Stimulated activated CD4-positive, alpha-beta T cell treated with anti-CD3 and anti-CD28 coated beads, Interleukin-1b, Interleukin-23, amount 100 ng/mL, for 24 hours (primary cell): ENCODE results near the gene GPC1.
A peak's percentile ranks its signal among the peaks of the same experiment; 100 is the strongest.

Source experiments
- DNase-seq, 4 experiments: peaks; one replicate each; pipeline ENCODE4 v3.0.0-alpha.2; 2020; ENCODE audit warnings: low read depth in 4 of 4, low spot score in 1 of 4

The GPC1 gene

DNA sequence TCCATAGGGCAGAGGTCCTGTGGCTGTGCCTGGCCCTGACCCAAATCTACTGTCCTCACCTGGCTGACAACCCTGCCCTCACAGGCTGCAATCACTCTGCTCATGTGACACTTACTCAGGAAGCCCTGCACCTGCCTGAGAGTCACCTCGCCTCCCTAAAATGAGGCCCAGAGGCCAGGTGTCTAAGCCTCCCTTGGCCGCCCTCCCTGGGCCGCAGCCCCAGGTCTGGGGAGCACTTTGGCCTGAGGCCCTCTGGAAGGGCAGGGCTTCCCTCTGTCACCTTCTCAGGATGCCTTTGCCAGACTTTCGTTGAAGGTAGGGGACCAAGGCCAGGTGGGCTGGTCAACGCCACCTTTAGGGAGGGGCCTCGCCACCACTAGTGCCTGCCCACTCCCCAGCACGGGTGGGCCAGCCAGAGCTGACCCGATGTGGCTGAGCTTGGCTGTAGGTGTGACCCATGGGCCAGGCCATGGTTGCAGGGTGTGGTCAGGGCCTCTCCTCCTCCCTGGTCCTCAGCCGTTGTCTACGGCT lies 6.1 kb upstream of the GPC1 start:
- DNase-seq = no peak

DNA sequence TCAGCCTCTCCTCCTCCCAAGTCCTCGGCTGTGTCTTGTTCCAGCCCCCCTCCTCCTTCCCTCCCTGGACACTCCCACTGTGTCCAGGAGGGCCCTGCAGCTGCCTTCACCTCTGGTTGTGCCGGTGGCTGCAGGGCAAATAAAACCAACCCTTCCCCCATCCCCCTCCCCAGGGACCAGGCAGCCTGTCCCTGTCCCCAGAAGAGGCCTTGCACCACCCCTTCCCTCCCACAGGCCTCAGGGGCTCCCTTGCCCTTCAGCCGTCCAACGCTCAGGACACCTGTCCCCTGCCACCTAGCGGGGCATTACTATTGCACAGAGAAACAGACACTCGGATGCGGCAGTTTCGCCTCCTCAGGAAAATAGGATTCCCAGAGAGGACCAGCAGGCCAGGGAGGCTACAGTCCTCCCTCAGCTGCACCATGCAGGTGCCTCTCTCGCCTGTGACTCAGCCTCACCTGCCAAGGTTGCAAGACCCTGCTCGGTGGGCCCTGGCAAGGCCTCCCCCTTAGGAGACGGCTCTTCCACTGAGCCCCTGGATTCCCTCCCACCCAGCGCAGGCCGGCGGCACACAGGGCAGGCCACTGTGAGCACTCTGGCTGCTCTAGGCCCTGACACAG lies 5.5 kb upstream of the GPC1 start:
- DNase-seq = no peak

GRCh38 chr2:240430595-240430994 lies 4.9 kb upstream of the GPC1 start:
- no peak for DNase-seq

DNA sequence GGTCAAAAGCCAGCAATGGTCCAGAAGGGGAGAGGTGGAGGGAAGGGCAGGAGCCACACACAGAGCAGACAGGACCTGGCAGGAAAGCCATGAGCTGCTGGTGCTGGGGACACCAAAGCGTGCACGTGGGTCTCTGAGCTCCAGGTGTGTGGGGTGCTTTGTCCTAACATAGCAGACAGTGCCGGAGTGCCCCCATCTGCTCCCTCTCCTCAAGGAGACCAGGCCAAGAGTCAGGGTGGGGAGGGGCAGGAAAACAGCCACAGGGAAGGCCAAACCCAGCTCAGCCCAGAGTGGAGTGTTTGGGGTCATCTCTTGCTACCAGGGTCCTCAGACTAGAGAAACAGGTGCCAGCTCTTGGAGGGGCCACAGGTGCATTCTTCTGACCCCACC lies 4.2 kb upstream of the GPC1 start:
- DNase-seq = no peak

DNA sequence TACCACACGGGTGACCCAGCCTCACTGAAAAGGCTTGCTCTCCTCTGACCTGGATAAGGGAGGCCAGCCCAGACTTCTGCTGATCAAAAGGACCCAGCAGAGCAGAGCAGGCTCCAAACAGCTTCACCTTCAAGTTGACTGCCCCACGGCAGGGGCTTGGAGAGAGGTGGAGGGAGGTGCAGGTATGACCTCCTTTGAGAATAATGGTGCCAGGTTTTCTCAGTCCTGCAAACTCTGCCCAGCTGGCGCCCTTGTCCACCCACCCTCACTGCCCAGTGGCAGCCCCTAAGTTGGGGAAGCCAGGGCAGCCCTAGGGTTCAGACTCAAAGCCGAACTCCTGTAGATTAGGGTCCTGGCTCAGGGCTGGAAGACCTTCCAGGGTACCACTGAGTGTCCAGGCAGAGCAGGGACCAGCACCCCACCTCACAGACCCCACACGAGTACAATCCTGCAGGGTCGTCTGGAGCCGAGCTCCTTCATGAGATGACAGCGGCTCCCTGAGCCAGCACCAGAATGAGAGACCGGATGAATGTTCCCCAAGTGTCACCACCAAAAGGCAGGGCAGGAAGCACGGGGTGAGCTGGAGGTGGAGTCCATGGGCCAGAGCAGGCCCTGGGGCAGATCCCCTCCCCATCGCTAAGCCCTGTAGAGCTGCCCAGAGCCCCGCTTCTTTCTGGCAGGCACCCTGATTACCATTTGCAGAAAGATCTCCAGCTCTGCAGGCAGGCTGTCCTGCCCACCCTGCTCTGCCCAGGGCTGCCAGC lies 3.6 kb upstream of the GPC1 start:
- DNase-seq = no peak

DNA sequence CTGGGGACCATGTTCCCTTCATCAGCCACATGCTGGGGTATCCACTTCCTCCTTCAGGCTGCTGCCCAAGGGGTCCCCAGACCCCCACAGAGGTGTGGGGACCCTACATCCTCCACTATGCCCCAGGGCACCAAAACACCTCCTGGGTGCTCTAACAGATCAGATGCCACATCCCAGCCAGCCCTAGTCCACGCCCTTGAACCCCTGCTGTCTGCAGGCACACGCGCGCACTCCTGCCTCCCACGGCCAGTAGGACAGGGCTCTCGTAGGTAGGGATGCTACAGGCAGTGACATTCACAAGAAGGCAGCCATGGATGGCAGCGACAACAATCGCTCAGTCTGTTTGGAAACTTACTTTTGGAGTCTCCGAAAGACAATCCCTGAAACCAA lies 3.0 kb upstream of the GPC1 start:
- DNase-seq = no peak

DNA sequence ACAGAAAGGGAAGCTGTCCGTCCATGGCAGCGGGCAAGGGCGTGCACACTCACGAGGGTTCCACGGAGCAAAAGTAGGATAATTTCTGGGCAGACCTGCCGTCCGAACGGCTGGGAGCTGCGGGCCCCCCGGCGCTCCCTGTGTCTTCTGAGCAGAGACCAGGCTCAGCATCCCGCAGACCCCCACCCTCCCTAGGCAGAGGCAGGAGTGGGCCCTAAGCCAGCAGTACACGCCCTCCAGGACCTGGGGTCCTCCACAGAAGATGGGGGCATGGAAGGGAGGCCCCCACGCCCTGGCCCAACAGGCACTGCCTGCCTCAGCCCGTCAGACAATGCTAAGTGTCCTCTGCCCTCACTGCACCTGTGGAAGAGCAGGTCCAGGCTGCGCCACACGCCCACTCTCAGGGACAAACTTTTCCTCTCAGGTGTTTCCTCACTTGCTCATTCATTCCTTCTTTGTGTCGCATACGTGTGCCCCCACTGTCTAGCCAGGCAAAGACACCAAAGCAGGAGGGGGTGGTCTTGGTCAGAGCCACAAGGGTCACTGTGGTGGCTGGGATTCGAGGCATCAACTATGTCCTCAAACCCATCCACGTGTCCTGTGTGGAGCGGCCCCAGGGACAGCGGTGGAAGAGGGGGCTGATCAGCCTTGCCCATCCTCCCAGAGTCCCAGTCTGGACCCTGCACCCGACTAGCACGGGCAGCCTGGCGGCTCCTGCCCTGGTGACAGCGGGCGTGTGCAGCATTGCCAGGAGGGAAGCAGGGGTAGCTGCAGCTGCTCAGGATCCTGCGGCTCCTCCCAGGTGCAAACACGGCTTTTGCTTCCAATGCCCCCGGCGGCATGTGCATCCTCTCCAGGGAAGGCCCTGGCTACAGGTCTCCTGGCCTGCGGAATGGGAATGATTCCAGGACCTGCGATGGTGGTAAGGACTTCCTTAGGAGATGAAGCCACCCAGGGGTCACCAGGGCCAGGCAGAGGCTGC lies 2.4 kb upstream of the GPC1 start:
- DNase-seq = no peak

DNA sequence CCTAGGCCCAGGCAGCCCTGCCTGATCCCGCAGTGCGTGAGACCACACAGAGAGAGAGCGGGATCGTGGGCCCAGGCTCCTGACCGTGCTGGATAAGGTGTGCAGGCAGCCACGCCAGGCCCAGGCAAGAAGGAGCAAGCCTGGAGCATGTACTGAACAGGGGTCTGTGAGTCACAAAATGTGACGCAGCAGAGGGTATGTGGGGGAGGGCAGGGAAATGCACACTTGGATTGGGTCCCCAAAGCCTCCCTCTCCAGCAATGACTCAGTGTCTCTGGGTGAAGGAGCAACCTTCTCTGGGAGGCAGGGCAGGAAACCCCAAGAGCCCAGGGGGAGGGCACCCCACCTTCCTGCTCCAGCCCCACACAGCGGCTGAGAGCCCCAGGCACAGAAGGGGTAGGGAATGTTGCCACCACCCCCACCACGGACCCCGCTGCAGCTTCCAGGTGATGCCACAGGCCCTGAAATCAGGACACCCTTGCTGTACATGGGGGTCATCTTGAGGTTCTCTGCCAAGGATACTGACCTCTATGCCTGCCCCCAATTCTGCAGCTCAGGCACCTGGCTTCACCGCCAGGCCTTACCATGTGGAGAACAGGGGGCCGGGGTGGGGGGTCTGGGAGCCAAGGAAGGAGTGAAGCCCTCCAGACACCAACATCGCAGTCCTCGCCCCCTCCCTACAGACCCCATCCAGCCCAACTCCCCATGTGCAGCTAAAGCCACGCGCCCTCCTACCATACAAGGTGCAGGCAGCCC lies 1.3 kb upstream of the GPC1 start:
- peak in 1 of 4 experiments; percentile 27 for DNase-seq

DNA sequence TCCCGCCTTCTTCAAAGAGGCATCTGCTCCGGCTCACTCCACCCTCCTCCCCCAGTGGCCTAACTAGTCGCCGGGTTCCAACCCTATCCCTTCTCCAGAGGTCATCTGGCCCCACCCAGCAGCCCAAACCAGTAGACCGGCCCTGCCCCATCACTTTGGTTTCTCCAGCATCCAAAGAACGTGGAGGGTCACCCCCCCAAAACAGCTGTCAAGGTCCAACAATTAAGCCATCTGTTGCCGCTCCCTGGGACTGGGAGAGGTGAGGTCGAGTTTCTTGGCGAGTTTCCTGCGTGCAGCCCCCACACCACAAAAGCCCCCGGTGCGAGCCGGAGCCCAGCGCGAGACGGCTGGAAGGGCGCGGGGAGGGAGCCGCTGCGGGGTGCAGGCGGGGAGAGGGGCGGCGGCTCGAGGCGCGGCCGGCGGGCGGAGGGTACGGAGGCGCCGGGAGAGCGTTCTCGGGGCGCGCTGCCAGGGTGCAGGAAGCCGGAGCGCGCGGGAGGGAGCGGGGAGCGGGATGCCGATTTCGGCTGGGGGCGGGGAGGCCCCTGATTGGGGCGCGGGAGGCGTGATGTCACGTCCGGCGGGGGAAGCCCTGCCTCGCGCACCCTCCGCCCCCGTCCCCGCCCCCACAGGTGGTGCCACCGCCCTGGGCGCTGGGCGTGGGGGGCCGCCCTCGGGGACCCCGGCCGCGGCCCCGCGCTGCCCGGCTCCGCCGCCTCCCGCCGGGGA lies 571 bp upstream of the GPC1 start:
- DNase-seq = peak; percentile 67 to 88 (median 78)

- DNase-seq = no peak
Measured at GRCh38 chr2:240435948-240436682, 652 bp downstream of the GPC1 start.

GRCh38 chr2:240436683-240437550 lies 1.5 kb downstream of the GPC1 start:
- no peak for DNase-seq

DNA sequence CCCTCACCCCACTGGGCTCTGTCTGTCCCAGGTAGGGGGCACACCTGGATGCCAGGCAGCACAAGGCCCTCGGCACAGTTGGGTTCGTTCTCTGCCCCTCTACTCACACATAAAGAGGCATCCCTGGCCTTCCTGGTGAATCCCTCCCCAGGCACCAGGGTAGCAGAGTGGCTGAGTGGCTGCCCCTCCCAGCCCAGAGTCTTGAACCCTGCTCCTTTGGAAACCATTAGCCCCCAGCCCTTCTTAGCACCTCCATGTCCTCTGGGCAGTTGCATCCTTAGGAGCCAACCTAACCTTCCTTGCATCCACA lies 2.0 kb downstream of the GPC1 start:
- DNase-seq = no peak

DNA sequence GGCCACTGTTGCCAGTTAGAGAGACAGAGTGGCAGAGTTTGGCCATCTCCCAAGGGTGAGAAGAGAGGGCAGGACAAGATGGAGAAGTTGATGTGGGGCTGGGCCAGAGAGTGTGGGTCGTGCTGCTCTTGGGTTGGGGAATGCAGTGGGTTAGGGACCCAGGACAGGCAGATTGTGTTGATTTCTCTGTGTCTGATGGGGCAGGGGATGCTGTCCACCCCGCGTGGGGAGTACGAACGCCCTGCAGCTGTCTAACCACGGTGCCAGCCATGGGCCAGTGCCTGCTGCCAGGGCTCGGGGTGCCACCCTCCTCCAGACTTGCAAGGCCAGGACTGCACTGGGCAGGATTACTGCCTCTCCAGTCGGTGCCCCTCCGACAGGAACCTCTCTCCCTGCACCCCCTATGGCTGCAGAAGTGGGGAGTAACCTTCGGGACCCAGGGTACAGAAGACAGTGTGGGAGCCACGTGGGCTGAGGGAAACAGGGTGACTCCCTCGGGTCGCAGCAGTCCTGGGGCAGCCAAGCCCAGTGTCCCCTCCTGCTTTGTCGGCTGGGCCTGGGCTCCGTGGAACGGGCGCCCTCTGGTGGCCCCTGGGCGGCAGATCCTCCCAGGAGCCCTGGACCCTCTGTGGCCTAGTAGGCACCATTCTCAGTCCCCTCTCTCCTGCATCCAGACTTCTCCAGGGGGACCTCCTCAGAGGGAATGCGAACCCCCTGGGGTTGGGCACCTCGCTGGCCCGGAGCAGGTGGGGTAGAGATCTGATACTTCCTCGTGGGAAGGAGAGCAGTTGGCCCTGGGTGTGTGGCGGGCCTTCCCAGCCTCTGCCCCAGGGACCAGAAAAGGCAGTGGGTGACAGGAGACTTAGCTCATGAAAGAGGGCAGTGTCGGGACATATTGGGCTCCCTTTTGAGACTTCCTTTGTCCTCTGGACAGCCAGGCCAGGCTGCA lies 2.7 kb downstream of the GPC1 start:
- peak; percentile 43 to 52 (median 47) for DNase-seq

- no peak for DNase-seq
Measured at GRCh38 chr2:240438810-240439697, 3.6 kb downstream of the GPC1 start.

DNA sequence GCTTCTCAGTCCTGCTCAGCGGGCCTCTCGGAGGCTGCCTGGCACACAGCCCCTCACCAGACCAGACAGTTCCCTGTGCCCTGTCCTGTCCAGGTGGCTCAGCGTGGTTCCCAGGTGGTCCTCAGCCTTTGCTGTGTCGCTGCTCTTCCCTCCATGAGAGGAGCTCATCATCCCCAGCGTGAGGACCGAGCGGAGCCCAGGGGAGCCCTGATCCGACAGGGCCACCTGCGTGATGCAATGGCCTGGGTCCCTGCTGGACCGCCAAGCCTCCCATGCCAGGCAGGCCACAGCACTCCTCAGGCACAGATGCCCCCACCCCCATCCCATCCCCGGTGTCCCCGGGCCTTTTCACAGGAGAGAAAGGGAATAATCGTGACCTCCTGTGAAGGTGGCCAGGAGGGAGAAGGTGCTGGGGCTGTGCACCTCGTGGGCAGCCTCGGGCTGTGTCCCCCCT lies 4.3 kb downstream of the GPC1 start:
- no peak for DNase-seq

DNA sequence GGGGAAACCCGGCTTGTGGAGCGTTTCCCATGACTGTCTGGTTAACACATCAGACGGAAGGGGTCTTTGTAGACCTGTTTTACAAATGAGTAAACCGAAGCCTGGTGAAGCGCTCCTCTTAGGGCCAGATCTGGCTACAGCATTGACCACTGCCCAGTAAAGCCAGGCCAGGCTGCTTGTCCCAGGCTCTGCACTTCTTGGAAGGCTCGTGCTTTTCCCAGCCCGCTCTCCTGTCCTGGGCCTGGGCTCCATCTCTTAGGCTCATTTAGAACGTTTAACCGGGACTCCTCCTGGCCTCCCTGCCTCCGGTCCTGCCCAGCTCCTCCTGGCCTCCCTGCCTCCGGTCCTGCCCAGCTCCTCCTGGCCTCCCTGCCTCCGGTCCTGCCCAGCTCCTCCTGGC lies 4.8 kb downstream of the GPC1 start:
- DNase-seq = no peak
